HG02678 (cell line): ENCODE results near the gene LZTS2.
"Not testable (repeated sequence)": the region's sequence is repeated elsewhere in the genome, so short reads cannot be mapped to it uniquely, and the experiment has no call there.

Source experiments
- ATAC-seq: cut with Tn5 transposase; IDR thresholded peaks from one replicate; pipeline ENCODE4 v1.9.1; 2021; ENCODE audit warnings: mild to moderate bottlenecking, moderate library complexity; ENCODE audit not compliant: unreplicated experiment

Gene LZTS2

GRCh38 chr10:100999742-101000126 lies at the start of gene LZTS2:
Gene LZTS2 (plus strand): TSS chr10:100999808. CDS start chr10:101002539, 2,731 bp downstream.
- no peak for ATAC-seq

GRCh38 chr10:100960251-100960650 lies 39.4 kb upstream of the LZTS2 start:
- ATAC-seq, result no peak

GRCh38 chr10:100962351-100963080 lies 37.1 kb upstream of the LZTS2 start:
- no peak for ATAC-seq

- no peak for ATAC-seq
These were observed 35.8 kb upstream of the LZTS2 start for GRCh38 chr10:100963826-100964225.

GRCh38 chr10:100965820-100966219 lies 33.8 kb upstream of the LZTS2 start:
- ATAC-seq, result no peak

GRCh38 chr10:100966887-100967286 lies 32.7 kb upstream of the LZTS2 start:
- ATAC-seq, result no peak

- no peak for ATAC-seq
These were observed 32.3 kb upstream of the LZTS2 start for GRCh38 chr10:100967332-100967731.

GRCh38 chr10:100968062-100968736 lies 31.4 kb upstream of the LZTS2 start:
- ATAC-seq, result no peak

- no peak for ATAC-seq
These were observed 30.8 kb upstream of the LZTS2 start for GRCh38 chr10:100968863-100969186.

GRCh38 chr10:100969187-100970075 lies 30.2 kb upstream of the LZTS2 start, which contains the start of gene SEMA4G:
Gene SEMA4G (plus strand): TSS chr10:100969504. CDS start chr10:100972913, 3,409 bp downstream.
- peak; percentile 52 for ATAC-seq

GRCh38 chr10:100970076-100970913 lies 29.3 kb upstream of the LZTS2 start:
- no peak for ATAC-seq

- ATAC-seq, result no peak
These were observed 28.4 kb upstream of the LZTS2 start for GRCh38 chr10:100970914-100971811.

GRCh38 chr10:100972115-100972903 lies 27.3 kb upstream of the LZTS2 start:
- no peak for ATAC-seq

- no peak for ATAC-seq
These were observed 26.6 kb upstream of the LZTS2 start for GRCh38 chr10:100972904-100973535.

GRCh38 chr10:100975397-100975796 lies 24.2 kb upstream of the LZTS2 start:
- not testable (repeated sequence) for ATAC-seq

- ATAC-seq, result no peak
These were observed 22.7 kb upstream of the LZTS2 start for GRCh38 chr10:100976906-100977305.

GRCh38 chr10:100977436-100977835 lies 22.2 kb upstream of the LZTS2 start:
- ATAC-seq, result no peak
